PC-9 (cell line): ENCODE data around the gene HABP4. TPM values are rescaled to one million over a fixed set of nuclear protein-coding genes. Genes with fewer than 3 reads are reported as not detected.

Source experiments
- BruUV-seq: library from RNA; stranded (reverse); fragments of 400-500 nt; replicated peaks from 2 replicates; lab custom pipeline; 2021; lab: Mats Ljungman, UMichigan
- CTCF ChIA-PET: fragments of 300-600 bp; sonication (Branson Sonifier 250); formaldehyde crosslinking; loops from one replicate; lab custom pipeline; 2022; ENCODE audit warnings: antibody characterized with exemption; lab: Charles Lee
- POLR2A ChIA-PET: fragments of 300-600 bp; sonication (Branson Sonifier 250); formaldehyde crosslinking; loops from one replicate; lab custom pipeline; 2022; ENCODE audit warnings: antibody characterized with exemption; ENCODE audit not compliant: unreplicated experiment; lab: Charles Lee
- DNase-seq, 2 experiments: peaks; one replicate each; pipeline versions ENCODE4 v3.0.0 to v3.0.0-alpha.2; 2015 to 2022; ENCODE audit warnings: mixed read lengths in 1 of 2
- H2AFZ ChIP-seq: fragments of 200-600 bp; sonication (generic); 2 replicates; pipeline ENCODE4 v1.8.1; 2017; ENCODE audit warnings: antibody characterized with exemption
- H3F3A ChIP-seq: fragments of 200-600 bp; sonication (generic); 2 replicates; pipeline ENCODE4 v1.8.1; 2017; ENCODE audit warnings: antibody characterized with exemption, mild to moderate bottlenecking, low read depth; ENCODE audit not compliant: insufficient read depth
- H3K27ac ChIP-seq: fragments of 200-600 bp; sonication (generic); 2 replicates; pipeline ENCODE4 v1.6.1; 2016; ENCODE audit warnings: mixed run types
- H3K27me3 ChIP-seq: fragments of 200-600 bp; sonication (generic); 2 replicates; pipeline ENCODE4 v1.6.1; 2016; ENCODE audit warnings: low read depth, mixed run types; ENCODE audit not compliant: insufficient read depth
- H3K36me3 ChIP-seq: fragments of 200-600 bp; sonication (generic); 2 replicates; pipeline ENCODE4 v1.6.1; 2016; ENCODE audit warnings: low read depth, mixed run types
- H3K4me1 ChIP-seq: fragments of 200-600 bp; sonication (generic); replicated peaks from 2 replicates; pipeline ENCODE4 v1.6.1; 2016; ENCODE audit warnings: mixed run types; ENCODE audit not compliant: insufficient read depth
- H3K4me2 ChIP-seq: fragments of 200-600 bp; sonication (generic); 2 replicates; pipeline ENCODE4 v1.6.1; 2017; ENCODE audit warnings: mixed run types
- H3K4me3 ChIP-seq: fragments of 200-600 bp; sonication (generic); 2 replicates; pipeline ENCODE4 v1.6.1; 2016; ENCODE audit warnings: mixed run types
- H3K79me2 ChIP-seq: fragments of 200-600 bp; sonication (generic); 2 replicates; pipeline ENCODE4 v1.6.1; 2017; ENCODE audit warnings: low read depth, mixed run types
- H3K9me2 ChIP-seq: fragments of 200-600 bp; sonication (generic); 2 replicates; pipeline ENCODE4 v1.8.1; 2017; ENCODE audit warnings: mild to moderate bottlenecking; ENCODE audit not compliant: insufficient read depth
- H3K9me3 ChIP-seq: fragments of 200-600 bp; sonication (generic); 2 replicates; pipeline ENCODE4 v1.8.1; 2016; ENCODE audit warnings: low read depth; ENCODE audit not compliant: insufficient read depth
- H4K20me1 ChIP-seq: fragments of 200-600 bp; sonication (generic); 2 replicates; pipeline ENCODE4 v1.8.1; 2017; ENCODE audit not compliant: insufficient read depth
- EZH2 ChIP-seq: fragments of 200-600 bp; sonication (generic); IDR thresholded peaks from 2 replicates; pipeline ENCODE4 v1.8.0; 2017; ENCODE audit warnings: antibody characterized with exemption, low read depth
- intact Hi-C: fragments of 100-400 bp; cut with micrococcal nuclease; formaldehyde crosslinking; loops from one replicate; pipeline ENCODE4 v1.10.0; 2022; ENCODE audit not compliant: unreplicated experiment
- total RNA-seq: library from RNA; stranded (reverse); gene quantifications from 2 replicates; pipeline ENCODE4 v1.2.3, GENCODE V29; 2021
- TF ChIP-seq, protein P1 (sequence below): fragments of 200-600 bp; sonication (generic); conservative IDR thresholded peaks from 2 replicates; pipeline ENCODE4 v1.6.1; 2017; ENCODE audit warnings: mixed run types, antibody characterized with exemption, mild to moderate bottlenecking, moderate library complexity

The HABP4 gene
- total RNA-seq, 1 experiment from 2014 or later: 8.1 TPM

DNA sequence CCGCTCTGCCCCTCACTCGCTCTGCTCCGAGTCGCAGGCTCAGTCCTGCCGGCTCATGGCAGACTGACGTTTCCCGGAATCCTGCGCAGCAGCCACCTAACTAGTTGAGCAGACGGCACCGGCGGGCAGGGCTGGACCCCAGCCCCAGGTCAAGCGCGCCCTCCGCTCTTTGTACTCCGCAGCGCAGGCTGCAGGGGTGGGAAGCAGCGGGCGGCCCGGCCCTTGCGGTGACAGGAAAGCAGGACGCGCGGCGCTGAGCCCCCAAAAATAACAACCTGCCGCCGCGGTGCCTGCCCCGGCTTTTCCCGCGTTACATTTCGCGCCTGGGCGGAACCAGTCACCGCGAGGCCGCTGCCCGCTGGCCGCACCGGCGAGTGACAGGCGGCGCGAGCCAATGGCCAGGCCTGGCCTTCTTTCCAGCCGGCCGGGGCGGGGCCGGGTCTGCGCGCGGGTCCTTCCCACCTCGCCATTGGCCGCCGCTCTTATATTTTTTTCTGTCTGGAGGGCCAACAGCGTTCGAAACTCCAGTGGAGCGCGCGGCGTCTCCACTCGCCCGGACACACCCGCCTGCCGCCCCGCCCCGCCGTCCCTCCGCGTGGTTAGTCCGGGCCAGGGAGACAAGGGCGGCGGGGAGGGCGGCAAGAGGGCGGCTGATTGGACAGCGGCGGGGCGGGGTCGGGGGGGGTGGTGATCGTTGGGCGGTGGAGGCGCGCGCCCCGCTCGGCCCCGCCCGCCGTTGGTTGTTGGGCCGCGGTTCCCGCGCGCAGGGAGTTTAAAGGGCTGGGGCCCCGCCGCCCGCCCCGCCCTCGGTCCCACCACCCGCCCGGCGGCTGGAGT lies 31.7 kb upstream of the HABP4 start, which contains the start of gene ZNF367:
ZNF367 (minus strand) TSS at position 288 of the 837 bp plus-strand sequence. CDS start 338 bp downstream, outside the sequence.
- DNase-seq: peak; percentile 90 to 99

GRCh38 chr9:96418920-96419690 lies 30.9 kb upstream of the HABP4 start:
- peaks cover 31% of the 10 kb centered on the region for H3K79me2 ChIP-seq
- ChIA-PET POLR2A (interaction anchor here (0.6 to 1.0 kb wide), 4 partner anchors 31 to 201 kb away, joined by 3 to 10 read pairs (median 4); partner anchors contain the start of gene HABP4), CTCF (interaction anchor here (0.5 to 0.6 kb wide), 2 partner anchors 155 to 248 kb away, joined by 3 read pairs; no protein-coding TSS in a partner anchor)
- no peaks in the 10 kb centered on the region for H3K27me3 ChIP-seq
- no peaks in the 10 kb centered on the region for H3K36me3 ChIP-seq
- peak; percentile 45 to 85 for DNase-seq
- peak overlapping the region; percentile 82 for H3K4me3 ChIP-seq
- peak overlapping the region; percentile 95 for H2AFZ ChIP-seq
- no peaks in the 10 kb centered on the region; the same call in 1 of the 2 replicates for H3K9me2 ChIP-seq
- TSS peak; percentile 93 for BruUV-seq
- no peaks in the 10 kb centered on the region for H4K20me1 ChIP-seq
- H3K4me2 ChIP-seq: peak overlapping the region; percentile 96
- TF ChIP-seq, protein P1, sequence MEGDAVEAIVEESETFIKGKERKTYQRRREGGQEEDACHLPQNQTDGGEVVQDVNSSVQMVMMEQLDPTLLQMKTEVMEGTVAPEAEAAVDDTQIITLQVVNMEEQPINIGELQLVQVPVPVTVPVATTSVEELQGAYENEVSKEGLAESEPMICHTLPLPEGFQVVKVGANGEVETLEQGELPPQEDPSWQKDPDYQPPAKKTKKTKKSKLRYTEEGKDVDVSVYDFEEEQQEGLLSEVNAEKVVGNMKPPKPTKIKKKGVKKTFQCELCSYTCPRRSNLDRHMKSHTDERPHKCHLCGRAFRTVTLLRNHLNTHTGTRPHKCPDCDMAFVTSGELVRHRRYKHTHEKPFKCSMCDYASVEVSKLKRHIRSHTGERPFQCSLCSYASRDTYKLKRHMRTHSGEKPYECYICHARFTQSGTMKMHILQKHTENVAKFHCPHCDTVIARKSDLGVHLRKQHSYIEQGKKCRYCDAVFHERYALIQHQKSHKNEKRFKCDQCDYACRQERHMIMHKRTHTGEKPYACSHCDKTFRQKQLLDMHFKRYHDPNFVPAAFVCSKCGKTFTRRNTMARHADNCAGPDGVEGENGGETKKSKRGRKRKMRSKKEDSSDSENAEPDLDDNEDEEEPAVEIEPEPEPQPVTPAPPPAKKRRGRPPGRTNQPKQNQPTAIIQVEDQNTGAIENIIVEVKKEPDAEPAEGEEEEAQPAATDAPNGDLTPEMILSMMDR: no peak
- TF ChIP-seq EZH2: no peak
- H3K4me1 ChIP-seq: peaks cover 33% of the 10 kb centered on the region
- peak overlapping the region; percentile 93 for H3K27ac ChIP-seq
- peaks cover 37% of the 10 kb centered on the region for H3F3A ChIP-seq
- no peaks in the 10 kb centered on the region for H3K9me3 ChIP-seq
- intact Hi-C loops: loop anchor here (1.0 to 10.0 kb wide), 4 partner anchors 37 to 236 kb away; partner anchors contain the start of genes PRXL2C and SLC35D2

More for the DNA sequence above, 31.7 kb upstream of the HABP4 start, which contains the start of gene ZNF367:
- no peaks in the 10 kb centered on the region; the same call in 1 of the 2 replicates for H3K9me2 ChIP-seq
- no peaks in the 10 kb centered on the region for H4K20me1 ChIP-seq
- peak within 1 kb of the TSS; percentile 97 for H3K4me3 ChIP-seq
- peaks cover 33% of the 10 kb centered on the region for H3K4me1 ChIP-seq
- no peaks in the 10 kb centered on the region for H3K9me3 ChIP-seq
- H3K36me3 ChIP-seq: no peaks in the 10 kb centered on the region
- peak within 1 kb of the TSS; percentile 93 for H3K27ac ChIP-seq
- peak within 1 kb of the TSS; percentile 98 for H2AFZ ChIP-seq
- no peaks in the 10 kb centered on the region for H3K27me3 ChIP-seq
- POLR2A ChIA-PET: interaction anchor here (0.6 kb wide), 1 partner anchor 1692 kb away, joined by 4 read pairs; the partner anchor contains the start of gene AOPEP
- TF ChIP-seq, protein P1: no peak
- TF ChIP-seq EZH2: no peak
- H3K79me2 ChIP-seq: peaks cover 39% of the 10 kb centered on the region
- BruUV-seq: TSS peak; percentile 40
- intact Hi-C loops: loop anchor here (1.0 to 10.0 kb wide), 4 partner anchors 36 to 236 kb away; partner anchors contain the start of genes PRXL2C and SLC35D2
- CTCF ChIA-PET: no interaction called here
- H3K4me2 ChIP-seq: peak within 1 kb of the TSS; percentile 98
- peaks cover 37% of the 10 kb centered on the region for H3F3A ChIP-seq

DNA sequence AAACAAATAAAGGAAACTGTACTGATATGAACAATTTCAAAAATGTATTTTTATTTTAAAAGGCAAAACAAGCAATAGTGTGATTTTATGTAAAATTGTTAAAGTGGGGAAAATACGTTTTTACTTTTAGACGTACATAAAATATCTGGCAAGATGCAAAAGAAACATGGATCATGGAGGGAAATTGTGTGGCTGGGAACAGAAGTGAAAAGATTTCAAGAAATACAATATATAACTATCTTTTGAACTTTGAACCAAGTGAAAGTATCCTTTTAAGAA lies 30.3 kb upstream of the HABP4 start:
- intact Hi-C loops: loop anchor here (5.0 to 10.0 kb wide), 2 partner anchors 37 to 235 kb away; partner anchors contain the start of genes PRXL2C and SLC35D2
- Histone ChIP-seq H3K36me3 (no peaks in the 10 kb centered on the region), H3K27me3 (no peaks in the 10 kb centered on the region), H3K27ac (peak overlapping the region; percentile 93), H3K4me2 (peak overlapping the region; percentile 96), H3K4me1 (peaks cover 33% of the 10 kb centered on the region), H3K9me3 (no peaks in the 10 kb centered on the region), H3K9me2 (no peaks in the 10 kb centered on the region; the same call in 1 of the 2 replicates), H3K4me3 (peak overlapping the region; percentile 82), H2AFZ (peak overlapping the region; percentile 95), H3K79me2 (peaks cover 26% of the 10 kb centered on the region), H4K20me1 (no peaks in the 10 kb centered on the region), H3F3A (peaks cover 37% of the 10 kb centered on the region)
- CTCF ChIA-PET: interaction anchor here (0.5 to 0.6 kb wide), 2 partner anchors 154 to 247 kb away, joined by 3 read pairs; no protein-coding TSS in a partner anchor
- BruUV-seq: no TSS peak
- no peak for DNase-seq
- TF ChIP-seq, protein P1: no peak
- no peak for TF ChIP-seq EZH2
- POLR2A ChIA-PET: interaction anchor here (0.6 to 1.0 kb wide), 4 partner anchors 30 to 201 kb away, joined by 3 to 10 read pairs (median 4); partner anchors contain the start of gene HABP4
